ENCODE data around the gene TMEM229A. TPM values are rescaled to one million over a fixed set of nuclear protein-coding genes. Genes with fewer than 3 reads are reported as not detected.

The TMEM229A gene
- total RNA-seq, 2 experiments from 2014 or later, result not detected

Other genes with a start within 250 kb of the TMEM229A start
- not detected for gene HYAL4, start 187.9 kb downstream of the TMEM229A start, total RNA-seq
- gene SPAM1, start 107.8 kb downstream of the TMEM229A start, total RNA-seq, result not detected

Measured in activated CD8-positive, alpha-beta memory T cell treated with anti-CD3 and anti-CD28 coated beads, Interleukin-2, amount 10 ng/mL, durations not matched to agents 7 days and 5 days (primary cell).